ENCODE results near the gene DPF3.

The DPF3 gene

GRCh38 chr14:72618424-72618823, 275.5 kb downstream of the DPF3 start:
- TF ChIP-seq CTCF (IDR thresholded peaks at IDR 0.05; ENCODE audit: control insufficient read depth, insufficient read depth, low read depth, low read length, missing control alignments), result no peak
- DNase-seq (ENCODE audit: low read depth), result no peak
- H3K4me3 ChIP-seq (ENCODE audit: control insufficient read depth, low read depth, low read length), result no peak overlapping the region

GRCh38 chr14:72617391-72618031, 276.4 kb downstream of the DPF3 start:
- DNase-seq (ENCODE audit: low read depth), result no peak
- no peak overlapping the region for H3K4me3 ChIP-seq (ENCODE audit: control insufficient read depth, low read depth, low read length)
- TF ChIP-seq CTCF (IDR thresholded peaks at IDR 0.05; ENCODE audit: control insufficient read depth, insufficient read depth, low read depth, low read length, missing control alignments), result peak; percentile 0

GRCh38 chr14:72616811-72617210, 277.1 kb downstream of the DPF3 start:
- TF ChIP-seq CTCF (IDR thresholded peaks at IDR 0.05; ENCODE audit: control insufficient read depth, insufficient read depth, low read depth, low read length, missing control alignments), result no peak
- no peak for DNase-seq (ENCODE audit: low read depth)
- H3K4me3 ChIP-seq (ENCODE audit: control insufficient read depth, low read depth, low read length), result no peak overlapping the region

GRCh38 chr14:72616294-72616693, 277.6 kb downstream of the DPF3 start:
- DNase-seq (ENCODE audit: low read depth), result no peak
- no peak for TF ChIP-seq CTCF (IDR thresholded peaks at IDR 0.05; ENCODE audit: control insufficient read depth, insufficient read depth, low read depth, low read length, missing control alignments)
- no peak overlapping the region for H3K4me3 ChIP-seq (ENCODE audit: control insufficient read depth, low read depth, low read length)

GRCh38 chr14:72615451-72616121, 278.3 kb downstream of the DPF3 start:
- no peak overlapping the region for H3K4me3 ChIP-seq (ENCODE audit: control insufficient read depth, low read depth, low read length)
- TF ChIP-seq CTCF (IDR thresholded peaks at IDR 0.05; ENCODE audit: control insufficient read depth, insufficient read depth, low read depth, low read length, missing control alignments), result no peak
- no peak for DNase-seq (ENCODE audit: low read depth)

GRCh38 chr14:72614891-72615415, 278.9 kb downstream of the DPF3 start:
- no peak for TF ChIP-seq CTCF (IDR thresholded peaks at IDR 0.05; ENCODE audit: control insufficient read depth, insufficient read depth, low read depth, low read length, missing control alignments)
- no peak for DNase-seq (ENCODE audit: low read depth)
- no peak overlapping the region for H3K4me3 ChIP-seq (ENCODE audit: control insufficient read depth, low read depth, low read length)

Data from AG09309 (cell line).